GM23248 (cell line): ENCODE measurements around the gene OPRM1. TPM values are rescaled to one million over a fixed set of nuclear protein-coding genes. Genes with fewer than 3 reads are reported as not detected.
"Not testable (repeated sequence)": the region's sequence is repeated elsewhere in the genome, so short reads cannot be mapped to it uniquely, and the experiment has no call there.

Source experiments
- DNase-seq: peaks from one replicate; pipeline ENCODE4 v3.0.0-alpha.2; 2015
- H2AFZ ChIP-seq: fragments of 200-600 bp; sonication (generic); 2 replicates; pipeline ENCODE4 v1.6.1; 2016; ENCODE audit warnings: antibody characterized with exemption
- H3F3A ChIP-seq: fragments of 200-600 bp; sonication (generic); 2 replicates; pipeline ENCODE4 v1.6.1; 2016; ENCODE audit warnings: mild to moderate bottlenecking, antibody characterized with exemption, mixed run types; ENCODE audit not compliant: insufficient read depth
- H3K27ac ChIP-seq: fragments of 200-600 bp; sonication (generic); 2 replicates; pipeline ENCODE4 v1.5.1; 2016; ENCODE audit warnings: mild to moderate bottlenecking
- H3K27me3 ChIP-seq: fragments of 200-600 bp; sonication (generic); replicated peaks from 2 replicates; pipeline ENCODE4 v1.6.1; 2016; ENCODE audit warnings: mild to moderate bottlenecking; ENCODE audit not compliant: insufficient read depth
- H3K36me3 ChIP-seq: fragments of 200-600 bp; sonication (generic); 2 replicates; pipeline ENCODE4 v1.6.1; 2016; ENCODE audit warnings: low read depth, mild to moderate bottlenecking
- H3K4me1 ChIP-seq: fragments of 200-600 bp; sonication (generic); 2 replicates; pipeline ENCODE4 v1.6.1; 2016; ENCODE audit warnings: mild to moderate bottlenecking; ENCODE audit not compliant: insufficient read depth
- H3K4me2 ChIP-seq: fragments of 200-600 bp; sonication (generic); one replicate; pipeline ENCODE4 v1.6.1; 2016; ENCODE audit warnings: mild to moderate bottlenecking; ENCODE audit not compliant: unreplicated experiment
- H3K4me3 ChIP-seq: fragments of 200-600 bp; sonication (generic); 2 replicates; pipeline ENCODE4 v1.5.1; 2016; ENCODE audit warnings: mild to moderate bottlenecking
- H3K79me2 ChIP-seq: fragments of 200-600 bp; sonication (generic); 2 replicates; pipeline ENCODE4 v1.6.1; 2016; ENCODE audit warnings: mild to moderate bottlenecking; ENCODE audit not compliant: insufficient read depth
- H3K9ac ChIP-seq: fragments of 200-600 bp; sonication (generic); 2 replicates; pipeline ENCODE4 v1.6.1; 2016; ENCODE audit warnings: mild to moderate bottlenecking
- H3K9me2 ChIP-seq: fragments of 200-600 bp; sonication (generic); 2 replicates; pipeline ENCODE4 v1.6.1; 2016; ENCODE audit warnings: mixed run types, mild to moderate bottlenecking, moderate library complexity; ENCODE audit not compliant: insufficient read depth
- H3K9me3 ChIP-seq: fragments of 200-600 bp; sonication (generic); one replicate; pipeline ENCODE4 v1.6.1; 2017; ENCODE audit warnings: low read depth
- H4K20me1 ChIP-seq: fragments of 200-600 bp; sonication (generic); 2 replicates; pipeline ENCODE4 v1.6.0; 2016; ENCODE audit not compliant: insufficient read depth
- EZH2 ChIP-seq: fragments of 200-600 bp; sonication (generic); IDR thresholded peaks from 2 replicates; pipeline ENCODE4 v1.6.1; 2018; ENCODE audit warnings: antibody characterized with exemption, mild to moderate bottlenecking; ENCODE audit not compliant: insufficient read depth, poor library complexity, severe bottlenecking
- EZH2phosphoT487 ChIP-seq: fragments of 200-600 bp; sonication (generic); IDR thresholded peaks from 2 replicates; pipeline ENCODE4 v1.6.1; 2018; ENCODE audit warnings: antibody characterized with exemption, moderate library complexity, mild to moderate bottlenecking, low read depth; ENCODE audit not compliant: insufficient read depth
- WGBS, 2 experiments: methylation state at CpG; one replicate each; pipeline ENCODE4 v1.1.6; 2015 to 2017; ENCODE audit warnings: low lambda C conversion rate in 2 of 2, low coverage in 1 of 2; ENCODE audit errors: missing lambda C conversion rate in 2 of 2; 5-methylcytosine and 5-hydroxymethylcytosine counted together
- in situ Hi-C: fragments of 300-500 bp; cut with MboI; formaldehyde crosslinking; loops from 2 replicates; pipeline ENCODE4 v1.15.0; 2020
- polyA plus RNA-seq: library from polyadenylated mRNA; unstranded; fragments of >200 nt; fragmentation: Nextera tagmentation; extraction: Ambion mirVana; gene quantifications from 2 replicates; pipeline ENCODE4 v1.2.1, GENCODE V29; 2016
- total RNA-seq: library from RNA; depleted of rRNA; stranded (reverse); fragments of >200 nt; shearing (Covaris generic); gene quantifications from 2 replicates; pipeline ENCODE4 v1.2.3, GENCODE V29; 2014

The OPRM1 gene
- total and polyA plus RNA-seq, 2 experiments from 2014 or later: not detected

- peaks cover 4% of the 10 kb centered on the region; the same call in 1 of the 2 replicates for H3K27me3 ChIP-seq
- WGBS, 2 experiments: 50 to 64% methylated on average over 7 of the region's 7 CpGs
- H2AFZ ChIP-seq: no peak overlapping the region
These were observed 200.4 kb downstream of the OPRM1 start for GRCh38 chr6:154239392-154239791.

DNA sequence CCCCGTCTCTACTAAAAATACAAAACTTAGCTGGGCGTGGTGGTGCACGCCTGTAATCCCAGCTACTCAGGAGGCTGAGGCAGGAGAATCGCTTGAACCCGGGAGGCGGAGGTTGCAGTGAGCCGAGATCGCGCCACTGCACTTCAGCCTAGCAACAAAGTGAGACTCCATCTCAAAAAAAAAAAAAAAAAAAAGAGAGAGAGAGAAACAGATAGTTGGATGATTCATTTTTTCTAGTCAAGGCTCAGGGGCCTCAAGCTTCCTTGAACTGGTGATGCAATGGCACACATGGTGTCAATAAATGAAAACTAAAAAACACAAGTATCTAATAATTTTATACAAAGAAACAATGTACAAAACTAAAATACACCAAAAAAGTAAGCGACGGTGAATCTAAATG lies 202.0 kb downstream of the OPRM1 start:
- H3K4me2 ChIP-seq, H3K4me3 ChIP-seq, H3K36me3 ChIP-seq, H3K27me3 ChIP-seq, H4K20me1 ChIP-seq, in situ Hi-C loops, H3K27ac ChIP-seq, H3K9me3 ChIP-seq, H3K9me2 ChIP-seq, H3F3A ChIP-seq, H3K4me1 ChIP-seq, H3K9ac ChIP-seq, H3K79me2 ChIP-seq, H2AFZ ChIP-seq: not testable (repeated sequence)
- 50 to 75% methylated on average over 3 to 11 of the region's 11 CpGs for WGBS, 2 experiments
- peak; percentile 34 for DNase-seq

More at GRCh38 chr6:154239392-154239791, 200.4 kb downstream of the OPRM1 start:
- H4K20me1 ChIP-seq: no peaks in the 10 kb centered on the region
- no peak overlapping the region for H3K27ac ChIP-seq
- in situ Hi-C loops: no loop called here
- no peaks in the 10 kb centered on the region for H3K4me1 ChIP-seq
- no peaks in the 10 kb centered on the region for H3F3A ChIP-seq
- H3K36me3 ChIP-seq: no peaks in the 10 kb centered on the region
- H3K9me3 ChIP-seq: no peaks in the 10 kb centered on the region
- no peak for DNase-seq
- H3K9me2 ChIP-seq: no peaks in the 10 kb centered on the region
- no peak overlapping the region for H3K4me3 ChIP-seq
- H3K79me2 ChIP-seq: no peaks in the 10 kb centered on the region
- no peak for TF ChIP-seq EZH2
- TF ChIP-seq EZH2phosphoT487: no peak
- H3K4me2 ChIP-seq: no peak overlapping the region
- no peak overlapping the region for H3K9ac ChIP-seq

- Histone ChIP-seq H3K36me3 (no peaks in the 10 kb centered on the region), H3K9me3 (no peaks in the 10 kb centered on the region), H3K9me2 (no peaks in the 10 kb centered on the region), H3K79me2 (no peaks in the 10 kb centered on the region), H2AFZ (no peak overlapping the region), H4K20me1 (no peaks in the 10 kb centered on the region), H3K9ac (no peak overlapping the region), H3K27ac (no peak overlapping the region), H3K4me1 (no peaks in the 10 kb centered on the region), H3K27me3 (peaks cover 4% of the 10 kb centered on the region; the same call in 1 of the 2 replicates), H3K4me3 (no peak overlapping the region), H3F3A (no peaks in the 10 kb centered on the region), H3K4me2 (no peak overlapping the region)
- in situ Hi-C loops: no loop called here
- WGBS, 2 experiments: 68 to 79% methylated on average over 8 of the region's 8 CpGs
- no peak for DNase-seq
- TF ChIP-seq EZH2phosphoT487 (no peak), EZH2 (no peak)
These were observed 202.5 kb downstream of the OPRM1 start for GRCh38 chr6:154241581-154241980.

GRCh38 chr6:154242617-154243357 lies 203.7 kb downstream of the OPRM1 start:
- Histone ChIP-seq H2AFZ (no peak overlapping the region), H3K4me1 (no peaks in the 10 kb centered on the region), H3K9me2 (no peaks in the 10 kb centered on the region), H3F3A (no peaks in the 10 kb centered on the region), H3K9ac (no peak overlapping the region), H3K79me2 (no peaks in the 10 kb centered on the region), H3K27me3 (peaks cover 4% of the 10 kb centered on the region; the same call in 1 of the 2 replicates), H3K4me2 (no peak overlapping the region), H3K9me3 (no peaks in the 10 kb centered on the region), H4K20me1 (no peaks in the 10 kb centered on the region), H3K36me3 (no peaks in the 10 kb centered on the region), H3K27ac (no peak overlapping the region), H3K4me3 (no peak overlapping the region)
- TF ChIP-seq EZH2: no peak
- no peak for TF ChIP-seq EZH2phosphoT487
- in situ Hi-C loops: no loop called here
- 58 to 65% methylated on average over 13 of the region's 13 CpGs for WGBS, 2 experiments
- DNase-seq: no peak
